Measurements from ENCODE around the gene COPS7B. TPM values are rescaled to one million over a fixed set of nuclear protein-coding genes. Genes with fewer than 3 reads are reported as not detected.

The COPS7B gene
- polyA plus RNA-seq, 2 of the 4 experiments (the other 2 are of a cell fraction), result 34.3 to 54.9 TPM

- TF ChIP-seq HEYL (CRISPR knock-in tag; IDR thresholded peaks at IDR 0.05) (no peak), NR3C1 (IDR thresholded peaks at IDR 0.05) (no peak), JUN (IDR thresholded peaks at IDR 0.05) (peak in 1 of 2 experiments; percentile 30; a peak in 2 of 5 replicates), KDM5A (IDR thresholded peaks at IDR 0.05) (peak; percentile 63; the same call in 1 of the 2 replicates), POLR2AphosphoS2 (conservative IDR thresholded peaks at IDR 0.05; ENCODE audit: low read length) (no peak), EHF (CRISPR knock-in tag; IDR thresholded peaks at IDR 0.05) (no peak), MYC (IDR thresholded peaks at IDR 0.05; ENCODE audit: borderline replicate concordance, low read length) (0 out of 2 replicates have a peak, but pooled peaks have one; percentile 48), BCL3 (IDR thresholded peaks at IDR 0.05) (peak; percentile 40; the same call in 1 of the 3 replicates), MAX (IDR thresholded peaks at IDR 0.05) (0 out of 2 replicates have a peak, but pooled peaks have one; percentile 19), PHF8 (IDR thresholded peaks at IDR 0.05; ENCODE audit: borderline replicate concordance, low read depth) (peak; percentile 65; the same call in 1 of the 2 replicates), HOXB5 (CRISPR knock-in tag; IDR thresholded peaks at IDR 0.05) (no peak), KDM1A (IDR thresholded peaks at IDR 0.05; ENCODE audit: low read depth) (no peak), E2F6 (IDR thresholded peaks at IDR 0.05; ENCODE audit: borderline replicate concordance, low read depth) (peak; percentile 60; the same call in 1 of the 2 replicates), RCOR1 (IDR thresholded peaks at IDR 0.05; ENCODE audit: low read depth, low read length) (no peak), PBX3 (IDR thresholded peaks at IDR 0.05) (peak; percentile 99), REST (IDR thresholded peaks at IDR 0.05) (no peak; the same call in 1 of the 2 replicates), ZFP36 (IDR thresholded peaks at IDR 0.05; ENCODE audit: borderline replicate concordance, partially characterized antibody) (no peak), HDAC2 (IDR thresholded peaks at IDR 0.05) (0 out of 2 replicates have a peak, but pooled peaks have one; percentile 35), NFE2L2 (conservative IDR thresholded peaks at IDR 0.05; ENCODE audit: low read length) (no peak), ATOH8 (CRISPR knock-in tag; IDR thresholded peaks at IDR 0.05; ENCODE audit: low read depth) (no peak), POLR2A (IDR thresholded peaks at IDR 0.05; ENCODE audit: low read length) (peak; percentile 85), HES2 (IDR thresholded peaks at IDR 0.05) (no peak), MAFK (IDR thresholded peaks at IDR 0.05; ENCODE audit: partially characterized antibody) (no peak), SMC3 (IDR thresholded peaks at IDR 0.05) (no peak)
- Histone ChIP-seq H3K9me3 (no peaks in the 10 kb centered on the region), H3K4me1 (peaks cover 20% of the 10 kb centered on the region), H3K4me2 (peak within 1 kb of the TSS; percentile 93), H3K27ac (peak within 1 kb of the TSS; percentile 79 to 88), H3K4me3 (peak within 1 kb of the TSS; percentile 68)
- ChIA-PET CTCF (interaction anchor here (0.6 kb wide), 1 partner anchor 121 kb away, joined by 5 read pairs; no protein-coding TSS in a partner anchor), POLR2A (interaction anchor here (0.6 to 1.8 kb wide), 3 partner anchors 67 to 100 kb away, joined by 3 to 8 read pairs (median 3); partner anchors contain the start of gene PTMA)
- FAIRE-seq, result peak; percentile 93
- peak; percentile 97 to 98 for ATAC-seq
- under 1% methylated on average over 46 of the region's 67 CpGs for WGBS (ENCODE audit: missing lambda C conversion rate)
- peak; percentile 99 for DNase-seq (ENCODE audit: low read depth in 1 of 2, low spot score in 1 of 2)
Measured at GRCh38 chr2:231780909-231781797, 5.1 kb upstream of the COPS7B start, which contains the start of gene PDE6D. Gene PDE6D (minus strand): TSS chr2:231781282. CDS start chr2:231781114, 168 bp downstream.

All from A549 (cell line).